ENCODE data around the gene LCP2.
A peak's percentile ranks its signal among the peaks of the same experiment; 100 is the strongest.
"Not testable (repeated sequence)": the region's sequence is repeated elsewhere in the genome, so short reads cannot be mapped to it uniquely, and the experiment has no call there.

The LCP2 gene

GRCh38 chr5:170246126-170246870 is 51.3 kb downstream of the LCP2 start:
- DNase-seq, result no peak

- DNase-seq, result not testable (repeated sequence)
Measured at GRCh38 chr5:170245436-170245835, 52.1 kb downstream of the LCP2 start.

DNA sequence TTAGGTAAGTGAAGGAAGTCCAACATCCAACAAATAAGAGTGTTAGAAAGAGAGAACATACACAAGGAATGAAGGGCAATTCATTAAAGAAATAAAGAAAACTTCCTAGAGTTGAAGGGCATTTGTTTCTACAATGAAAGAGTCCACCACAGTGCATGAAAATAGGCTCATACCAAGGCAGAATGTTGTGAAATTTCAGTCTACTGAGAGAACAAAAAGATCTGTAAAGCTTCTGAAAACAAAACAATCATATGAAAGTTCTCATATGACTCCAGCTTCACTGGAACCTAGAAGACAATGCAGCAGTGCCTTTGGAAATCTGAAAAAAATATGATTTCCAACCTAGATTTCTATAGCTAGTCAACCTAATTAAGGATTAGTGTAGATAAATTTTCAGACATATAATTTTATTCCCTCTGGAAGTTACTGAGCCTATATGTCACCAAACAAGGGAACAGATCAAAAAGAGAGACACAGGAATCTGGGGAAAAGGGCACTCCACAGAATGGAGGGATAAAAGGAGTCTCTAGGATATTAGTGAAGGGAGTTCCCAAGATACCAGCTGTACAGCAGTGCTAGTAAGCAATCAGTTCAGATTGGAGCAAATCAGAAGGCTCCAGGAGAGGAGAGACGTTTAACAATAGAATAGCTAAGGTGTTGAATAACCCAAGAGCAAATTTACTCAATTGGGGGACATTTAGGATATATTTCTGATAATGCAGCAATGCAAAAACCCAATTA is 59.0 kb downstream of the LCP2 start:
- no peak for DNase-seq

GRCh38 chr5:170235876-170236864 is 61.4 kb downstream of the LCP2 start:
- no peak for DNase-seq

- no peak for DNase-seq
Measured at GRCh38 chr5:170233358-170233892, 64.2 kb downstream of the LCP2 start.

GRCh38 chr5:170232786-170233185 is 64.8 kb downstream of the LCP2 start, which contains the start of gene C5orf58:
C5orf58 (plus strand) TSS chr5:170232985; CDS start chr5:170234977, 1,992 bp downstream.
- no peak for DNase-seq

GRCh38 chr5:170228762-170229435 is 68.7 kb downstream of the LCP2 start:
- no peak for DNase-seq

GRCh38 chr5:170226661-170227060 is 70.9 kb downstream of the LCP2 start:
- DNase-seq, result no peak

DNA sequence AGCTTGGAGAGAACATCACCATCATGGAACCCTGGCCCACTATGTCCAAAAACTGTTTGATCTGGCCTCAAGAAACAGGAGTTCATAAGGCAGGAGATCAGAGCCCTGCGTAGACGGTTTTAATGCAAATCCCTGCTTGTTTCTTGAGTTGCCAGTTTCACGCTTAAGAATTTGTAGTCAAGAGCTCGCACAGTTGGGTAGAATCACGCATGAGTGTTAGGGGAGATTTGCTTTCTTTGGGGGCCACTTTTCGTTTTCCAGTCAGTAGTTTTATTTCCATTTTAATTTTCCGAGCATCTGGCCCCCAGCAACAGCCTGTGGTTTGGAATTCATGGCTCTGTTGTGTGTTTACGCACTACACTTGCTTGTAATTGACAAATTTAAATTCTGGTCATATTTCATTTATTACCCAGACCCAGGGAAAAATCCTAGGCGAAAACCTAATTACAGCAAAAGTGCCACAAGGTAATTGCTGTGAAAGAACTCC is 71.4 kb downstream of the LCP2 start:
- no peak for DNase-seq

- peak; percentile 33 to 67 for DNase-seq
Measured at GRCh38 chr5:170225326-170226128, 72.0 kb downstream of the LCP2 start.

DNA sequence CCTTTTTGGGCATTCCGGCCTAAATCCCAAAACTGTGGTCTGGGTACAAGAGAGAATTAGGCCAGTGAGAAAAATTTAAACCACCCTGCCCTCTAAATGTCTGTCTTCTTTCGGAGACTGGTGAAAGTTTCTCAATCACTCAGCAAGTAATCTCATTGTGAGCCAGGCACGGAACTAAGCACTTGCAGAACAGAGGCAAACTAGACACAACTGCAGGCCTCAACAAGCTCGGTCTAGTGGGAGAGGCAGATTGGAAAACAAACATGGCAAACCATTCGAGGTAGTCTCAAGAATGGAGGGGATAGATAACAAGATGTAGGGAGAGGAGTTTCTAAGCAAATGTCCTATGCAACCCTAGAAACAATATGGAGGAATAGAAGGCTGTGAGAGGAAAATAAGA is 73.7 kb downstream of the LCP2 start:
- DNase-seq, result no peak

DNA sequence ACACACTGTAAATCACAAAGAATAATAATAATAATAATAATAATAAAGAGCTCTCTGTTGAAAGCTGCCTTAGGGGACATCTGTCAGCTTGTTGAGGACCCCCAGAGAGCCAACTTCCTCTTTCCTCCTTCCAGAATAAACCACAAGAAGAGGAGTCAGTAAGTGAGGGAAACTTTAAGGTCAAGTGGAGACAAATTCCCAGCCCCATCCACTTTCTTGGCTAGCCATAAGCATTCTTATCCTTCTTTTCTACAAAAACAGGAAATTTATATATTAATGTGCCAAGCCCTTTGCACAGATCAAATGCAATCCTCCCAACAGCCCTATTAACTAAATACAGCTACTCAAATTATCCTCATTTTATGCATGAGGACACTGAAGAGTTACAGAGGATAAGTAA is 74.2 kb downstream of the LCP2 start:
- no peak for DNase-seq

DNA sequence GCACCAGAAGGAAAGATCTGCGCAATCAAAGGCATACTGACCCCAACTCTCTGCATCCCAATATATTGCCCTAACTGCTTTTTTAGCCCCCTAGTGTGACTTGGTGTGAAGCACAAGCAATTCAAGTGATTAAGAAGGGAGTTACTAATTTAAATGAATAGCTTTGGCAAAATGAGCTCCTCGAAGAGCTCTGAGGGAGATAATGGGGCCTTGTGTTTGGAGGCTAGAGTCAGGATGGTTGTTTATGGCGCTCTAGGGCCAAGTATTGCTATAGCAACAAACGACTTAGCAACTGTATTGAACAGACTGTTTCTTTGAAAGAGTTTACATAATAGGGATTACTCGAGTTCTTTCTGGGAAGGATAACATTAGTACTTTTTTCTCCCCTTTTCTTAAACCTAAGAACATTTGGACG is 76.2 kb downstream of the LCP2 start:
- DNase-seq, result no peak

GRCh38 chr5:170220191-170220590 is 77.4 kb downstream of the LCP2 start:
- DNase-seq, result no peak

- DNase-seq, result peak; percentile 41 to 42
Measured at GRCh38 chr5:170219615-170220014, 78.0 kb downstream of the LCP2 start.

DNA sequence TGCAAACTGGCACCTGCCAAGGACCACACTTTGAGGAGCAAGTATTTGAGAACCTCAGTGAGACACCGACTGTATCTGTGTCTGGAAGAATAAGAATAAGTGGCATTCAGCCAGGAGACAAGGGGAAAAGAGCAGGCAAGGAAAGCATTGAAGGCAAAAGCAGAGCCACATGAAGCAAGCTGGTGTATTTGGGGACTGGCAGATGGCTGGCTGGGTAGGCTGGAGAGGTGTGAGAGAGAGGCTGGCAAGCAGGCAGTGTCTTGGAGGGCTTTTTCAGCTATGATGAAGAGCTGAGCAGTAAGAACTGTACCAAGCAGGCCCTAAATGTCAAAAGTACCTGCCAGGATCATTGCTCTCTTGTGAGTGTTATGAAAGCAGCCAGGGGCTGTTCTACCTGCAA is 78.9 kb downstream of the LCP2 start:
- no peak for DNase-seq

GRCh38 chr5:170217831-170218230 is 79.7 kb downstream of the LCP2 start:
- no peak for DNase-seq

GRCh38 chr5:170216257-170216864 is 81.2 kb downstream of the LCP2 start:
- DNase-seq, result peak in 1 of 2 experiments; percentile 67

DNA sequence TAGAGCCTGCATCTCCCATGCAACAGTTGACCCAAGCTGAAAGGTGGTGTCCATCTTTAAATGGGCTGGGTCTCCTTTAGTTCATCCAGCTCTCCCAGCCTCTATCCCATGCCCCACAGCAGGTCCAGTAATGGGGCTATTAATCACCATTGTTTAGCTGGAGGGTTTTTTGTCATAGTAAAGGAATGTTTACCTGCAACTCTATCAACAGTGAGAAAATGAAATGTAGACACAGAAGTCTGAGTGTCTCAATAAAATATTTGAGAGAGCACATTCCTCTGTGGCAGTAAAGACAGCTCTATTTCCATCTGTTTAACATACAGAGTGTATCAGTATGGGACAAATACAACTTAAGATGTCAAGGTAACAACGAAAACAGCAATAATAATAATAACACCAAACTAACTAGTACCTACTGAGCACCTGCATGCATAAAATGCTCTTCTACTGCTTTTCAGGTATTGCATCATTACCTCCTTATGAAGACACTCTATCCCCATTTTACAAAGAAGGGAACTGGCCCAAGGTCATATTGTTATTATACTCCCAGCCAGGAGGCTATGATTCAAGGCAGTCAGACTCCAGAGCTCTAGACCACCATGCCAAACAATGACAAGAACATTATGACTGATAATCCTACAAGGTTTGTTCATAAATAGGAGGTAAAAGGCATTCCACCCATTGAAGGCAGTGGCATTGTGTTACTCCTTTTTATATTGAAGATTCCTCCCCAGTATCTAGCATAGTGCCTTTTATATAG is 85.8 kb downstream of the LCP2 start:
- DNase-seq, result no peak

GRCh38 chr5:170206958-170207357 is 90.6 kb downstream of the LCP2 start:
- DNase-seq, result no peak
